Measurements from ENCODE around the gene MED16.

DNA sequence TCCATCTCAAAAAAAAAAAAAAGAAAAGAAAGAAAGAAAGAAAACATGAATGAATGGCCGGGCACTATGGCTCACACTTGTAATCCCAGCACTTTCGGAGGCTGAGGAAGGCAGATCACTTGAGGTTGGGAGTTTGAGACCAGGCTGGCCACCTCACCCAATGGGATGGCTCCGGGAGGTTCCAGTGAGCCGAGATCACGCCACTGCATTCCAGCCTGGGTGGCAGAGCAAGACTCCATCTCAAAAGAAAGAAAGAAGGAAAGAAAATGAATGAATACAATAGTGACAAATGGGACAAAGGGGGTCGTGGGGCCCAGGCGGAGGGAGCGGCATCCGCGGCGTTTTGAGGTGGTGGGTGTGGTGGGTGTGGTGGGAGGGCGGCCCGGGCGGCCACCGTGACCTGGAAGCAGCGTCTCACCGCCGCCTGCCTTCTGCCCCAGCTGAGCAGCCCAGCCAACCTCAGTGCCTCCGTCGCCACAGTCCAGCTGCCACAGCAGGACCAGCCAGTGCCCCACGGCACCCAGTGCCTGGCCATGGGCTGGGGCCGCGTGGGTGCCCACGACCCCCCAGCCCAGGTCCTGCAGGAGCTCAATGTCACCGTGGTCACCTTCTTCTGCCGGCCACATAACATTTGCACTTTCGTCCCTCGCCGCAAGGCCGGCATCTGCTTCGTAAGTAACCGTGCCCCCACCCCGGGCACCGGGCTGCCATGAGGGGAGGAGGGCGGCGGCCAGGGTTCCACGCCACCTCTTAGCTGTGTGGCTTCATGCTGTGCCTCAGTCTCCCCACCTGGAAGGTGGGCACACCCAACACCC lies 47.1 kb downstream of the MED16 start:
- no peak for TF ChIP-seq TEAD4 (CRISPR knock-in tag; IDR thresholded peaks at IDR 0.05)
- TF ChIP-seq, protein P1, sequence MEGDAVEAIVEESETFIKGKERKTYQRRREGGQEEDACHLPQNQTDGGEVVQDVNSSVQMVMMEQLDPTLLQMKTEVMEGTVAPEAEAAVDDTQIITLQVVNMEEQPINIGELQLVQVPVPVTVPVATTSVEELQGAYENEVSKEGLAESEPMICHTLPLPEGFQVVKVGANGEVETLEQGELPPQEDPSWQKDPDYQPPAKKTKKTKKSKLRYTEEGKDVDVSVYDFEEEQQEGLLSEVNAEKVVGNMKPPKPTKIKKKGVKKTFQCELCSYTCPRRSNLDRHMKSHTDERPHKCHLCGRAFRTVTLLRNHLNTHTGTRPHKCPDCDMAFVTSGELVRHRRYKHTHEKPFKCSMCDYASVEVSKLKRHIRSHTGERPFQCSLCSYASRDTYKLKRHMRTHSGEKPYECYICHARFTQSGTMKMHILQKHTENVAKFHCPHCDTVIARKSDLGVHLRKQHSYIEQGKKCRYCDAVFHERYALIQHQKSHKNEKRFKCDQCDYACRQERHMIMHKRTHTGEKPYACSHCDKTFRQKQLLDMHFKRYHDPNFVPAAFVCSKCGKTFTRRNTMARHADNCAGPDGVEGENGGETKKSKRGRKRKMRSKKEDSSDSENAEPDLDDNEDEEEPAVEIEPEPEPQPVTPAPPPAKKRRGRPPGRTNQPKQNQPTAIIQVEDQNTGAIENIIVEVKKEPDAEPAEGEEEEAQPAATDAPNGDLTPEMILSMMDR (IDR thresholded peaks at IDR 0.05), result no peak
- TF ChIP-seq, protein P2, sequence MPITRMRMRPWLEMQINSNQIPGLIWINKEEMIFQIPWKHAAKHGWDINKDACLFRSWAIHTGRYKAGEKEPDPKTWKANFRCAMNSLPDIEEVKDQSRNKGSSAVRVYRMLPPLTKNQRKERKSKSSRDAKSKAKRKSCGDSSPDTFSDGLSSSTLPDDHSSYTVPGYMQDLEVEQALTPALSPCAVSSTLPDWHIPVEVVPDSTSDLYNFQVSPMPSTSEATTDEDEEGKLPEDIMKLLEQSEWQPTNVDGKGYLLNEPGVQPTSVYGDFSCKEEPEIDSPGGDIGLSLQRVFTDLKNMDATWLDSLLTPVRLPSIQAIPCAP (CRISPR knock-in tag; IDR thresholded peaks at IDR 0.05), result no peak
- TF ChIP-seq, protein P3, sequence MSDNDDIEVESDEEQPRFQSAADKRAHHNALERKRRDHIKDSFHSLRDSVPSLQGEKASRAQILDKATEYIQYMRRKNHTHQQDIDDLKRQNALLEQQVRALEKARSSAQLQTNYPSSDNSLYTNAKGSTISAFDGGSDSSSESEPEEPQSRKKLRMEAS (CRISPR knock-in tag; IDR thresholded peaks at IDR 0.05), result no peak
- TF ChIP-seq, protein P4, sequence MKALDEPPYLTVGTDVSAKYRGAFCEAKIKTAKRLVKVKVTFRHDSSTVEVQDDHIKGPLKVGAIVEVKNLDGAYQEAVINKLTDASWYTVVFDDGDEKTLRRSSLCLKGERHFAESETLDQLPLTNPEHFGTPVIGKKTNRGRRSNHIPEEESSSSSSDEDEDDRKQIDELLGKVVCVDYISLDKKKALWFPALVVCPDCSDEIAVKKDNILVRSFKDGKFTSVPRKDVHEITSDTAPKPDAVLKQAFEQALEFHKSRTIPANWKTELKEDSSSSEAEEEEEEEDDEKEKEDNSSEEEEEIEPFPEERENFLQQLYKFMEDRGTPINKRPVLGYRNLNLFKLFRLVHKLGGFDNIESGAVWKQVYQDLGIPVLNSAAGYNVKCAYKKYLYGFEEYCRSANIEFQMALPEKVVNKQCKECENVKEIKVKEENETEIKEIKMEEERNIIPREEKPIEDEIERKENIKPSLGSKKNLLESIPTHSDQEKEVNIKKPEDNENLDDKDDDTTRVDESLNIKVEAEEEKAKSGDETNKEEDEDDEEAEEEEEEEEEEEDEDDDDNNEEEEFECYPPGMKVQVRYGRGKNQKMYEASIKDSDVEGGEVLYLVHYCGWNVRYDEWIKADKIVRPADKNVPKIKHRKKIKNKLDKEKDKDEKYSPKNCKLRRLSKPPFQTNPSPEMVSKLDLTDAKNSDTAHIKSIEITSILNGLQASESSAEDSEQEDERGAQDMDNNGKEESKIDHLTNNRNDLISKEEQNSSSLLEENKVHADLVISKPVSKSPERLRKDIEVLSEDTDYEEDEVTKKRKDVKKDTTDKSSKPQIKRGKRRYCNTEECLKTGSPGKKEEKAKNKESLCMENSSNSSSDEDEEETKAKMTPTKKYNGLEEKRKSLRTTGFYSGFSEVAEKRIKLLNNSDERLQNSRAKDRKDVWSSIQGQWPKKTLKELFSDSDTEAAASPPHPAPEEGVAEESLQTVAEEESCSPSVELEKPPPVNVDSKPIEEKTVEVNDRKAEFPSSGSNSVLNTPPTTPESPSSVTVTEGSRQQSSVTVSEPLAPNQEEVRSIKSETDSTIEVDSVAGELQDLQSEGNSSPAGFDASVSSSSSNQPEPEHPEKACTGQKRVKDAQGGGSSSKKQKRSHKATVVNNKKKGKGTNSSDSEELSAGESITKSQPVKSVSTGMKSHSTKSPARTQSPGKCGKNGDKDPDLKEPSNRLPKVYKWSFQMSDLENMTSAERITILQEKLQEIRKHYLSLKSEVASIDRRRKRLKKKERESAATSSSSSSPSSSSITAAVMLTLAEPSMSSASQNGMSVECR (CRISPR knock-in tag; IDR thresholded peaks at IDR 0.05; ENCODE audit: borderline replicate concordance), result no peak
- TF ChIP-seq, protein P5, sequence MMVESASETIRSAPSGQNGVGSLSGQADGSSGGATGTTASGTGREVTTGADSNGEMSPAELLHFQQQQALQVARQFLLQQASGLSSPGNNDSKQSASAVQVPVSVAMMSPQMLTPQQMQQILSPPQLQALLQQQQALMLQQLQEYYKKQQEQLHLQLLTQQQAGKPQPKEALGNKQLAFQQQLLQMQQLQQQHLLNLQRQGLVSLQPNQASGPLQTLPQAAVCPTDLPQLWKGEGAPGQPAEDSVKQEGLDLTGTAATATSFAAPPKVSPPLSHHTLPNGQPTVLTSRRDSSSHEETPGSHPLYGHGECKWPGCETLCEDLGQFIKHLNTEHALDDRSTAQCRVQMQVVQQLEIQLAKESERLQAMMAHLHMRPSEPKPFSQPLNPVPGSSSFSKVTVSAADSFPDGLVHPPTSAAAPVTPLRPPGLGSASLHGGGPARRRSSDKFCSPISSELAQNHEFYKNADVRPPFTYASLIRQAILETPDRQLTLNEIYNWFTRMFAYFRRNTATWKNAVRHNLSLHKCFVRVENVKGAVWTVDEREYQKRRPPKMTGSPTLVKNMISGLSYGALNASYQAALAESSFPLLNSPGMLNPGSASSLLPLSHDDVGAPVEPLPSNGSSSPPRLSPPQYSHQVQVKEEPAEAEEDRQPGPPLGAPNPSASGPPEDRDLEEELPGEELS (CRISPR knock-in tag; IDR thresholded peaks at IDR 0.05), result no peak
- no peak for TF ChIP-seq ESRRA (CRISPR knock-in tag; IDR thresholded peaks at IDR 0.05; ENCODE audit: borderline replicate concordance)
- TF ChIP-seq, protein P6, sequence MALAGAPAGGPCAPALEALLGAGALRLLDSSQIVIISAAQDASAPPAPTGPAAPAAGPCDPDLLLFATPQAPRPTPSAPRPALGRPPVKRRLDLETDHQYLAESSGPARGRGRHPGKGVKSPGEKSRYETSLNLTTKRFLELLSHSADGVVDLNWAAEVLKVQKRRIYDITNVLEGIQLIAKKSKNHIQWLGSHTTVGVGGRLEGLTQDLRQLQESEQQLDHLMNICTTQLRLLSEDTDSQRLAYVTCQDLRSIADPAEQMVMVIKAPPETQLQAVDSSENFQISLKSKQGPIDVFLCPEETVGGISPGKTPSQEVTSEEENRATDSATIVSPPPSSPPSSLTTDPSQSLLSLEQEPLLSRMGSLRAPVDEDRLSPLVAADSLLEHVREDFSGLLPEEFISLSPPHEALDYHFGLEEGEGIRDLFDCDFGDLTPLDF (CRISPR knock-in tag; IDR thresholded peaks at IDR 0.05), result no peak
- no peak for TF ChIP-seq MYBL2 (CRISPR knock-in tag; IDR thresholded peaks at IDR 0.05)

Measured in WTC11 (cell line).